Upper lobe of left lung (tissue), 6 donors: ENCODE results near the gene OR5M11. TPM values are rescaled to one million over a fixed set of nuclear protein-coding genes. Genes with fewer than 3 reads are reported as not detected.

Experiments used
- ATAC-seq, 2 donors: fragments of 200-7000 bp; cut with Tn5 transposase; one replicate each; pipeline ENCODE4 v1.9.1; 2022; ENCODE audit warnings: mild to moderate bottlenecking in 2 of 2, moderate library complexity in 2 of 2; ENCODE audit not compliant: low FRiP score in 2 of 2
- DNase-seq, 2 donors: peaks; one replicate each; pipeline ENCODE4 v3.0.0-alpha.2; 2019 to 2020
- H3K27ac ChIP-seq, 4 donors: fragments of 200-600 bp; sonication (generic); one replicate each; pipeline ENCODE4 v1.5.1; 2016 to 2019
- H3K27me3 ChIP-seq, 4 donors: fragments of 200-600 bp; sonication (generic); one replicate each; pipeline ENCODE4 v1.5.1; 2017 to 2019
- H3K36me3 ChIP-seq, 4 donors: fragments of 200-600 bp; sonication (generic); one replicate each; pipeline ENCODE4 v1.5.1; 2016 to 2019
- H3K4me1 ChIP-seq, 4 donors: fragments of 200-600 bp; sonication (generic); one replicate each; pipeline ENCODE4 v1.5.1; 2018 to 2019
- H3K4me3 ChIP-seq, 4 donors: fragments of 200-600 bp; sonication (generic); one replicate each; pipeline ENCODE4 v1.5.1; 2017 to 2019; ENCODE audit warnings: mild to moderate bottlenecking in 2 of 4, moderate library complexity in 1 of 4
- H3K9me3 ChIP-seq, 4 donors: fragments of 200-600 bp; sonication (generic); one replicate each; pipeline ENCODE4 v1.5.1; 2018 to 2019
- CTCF ChIP-seq, 6 experiments: fragments of 450-650 bp in 4 of 6; fragments of 200-600 bp in 2 of 6; sonication (generic) in 2 of 6; IDR thresholded peaks; one replicate each; pipeline ENCODE4 v1.5.1; 2016 to 2019; ENCODE audit warnings: antibody characterized with exemption in 6 of 6
- EP300 ChIP-seq, 4 donors: sonication (generic); formaldehyde crosslinking; IDR thresholded peaks; one replicate each; pipeline ENCODE4 v1.5.1; 2017; ENCODE audit warnings: antibody characterized with exemption in 4 of 4, control low read depth in 2 of 4
- POLR2A ChIP-seq, 4 donors: fragments of 450-650 bp; IDR thresholded peaks; one replicate each; pipeline ENCODE4 v1.5.1; 2016 to 2017; ENCODE audit warnings: antibody characterized with exemption in 4 of 4, mild to moderate bottlenecking in 2 of 4
- POLR2AphosphoS5 ChIP-seq, 2 donors: sonication (generic); formaldehyde crosslinking; IDR thresholded peaks; one replicate each; pipeline ENCODE4 v1.5.1; 2017; ENCODE audit warnings: antibody characterized with exemption in 2 of 2
- WGBS, 2 donors: methylation state at CpG; one replicate each; pipeline ENCODE4 v1.1.5; 2017 to 2018; 5-methylcytosine and 5-hydroxymethylcytosine counted together
- total RNA-seq, 6 donors: library from RNA; depleted of rRNA in 4 of 6; stranded (reverse); fragments of >200 nt in 4 of 6; gene quantifications; one replicate each; pipeline versions ENCODE4 v1.1.0 to v1.2.1, GENCODE V29; 2016 to 2021
- donor health status: DM: no; HTN: no; CAD: no; lungs with moderate emphysema.
- donor health status: DM: no; HTN: yes; CAD: no; lungs with severe emphysema.

The OR5M11 gene
- total RNA-seq, 6 donors from 2014 or later, result not detected

- Histone ChIP-seq H3K27ac (no peak overlapping the region), H3K9me3 (no peaks in the 10 kb centered on the region), H3K36me3 (no peaks in the 10 kb centered on the region), H3K4me1 (no peaks in the 10 kb centered on the region), H3K27me3 (no peaks in the 10 kb centered on the region), H3K4me3 (no peak overlapping the region)
- no peak for ATAC-seq
- TF ChIP-seq POLR2A (IDR thresholded peaks at IDR 0.05) (no peak), EP300 (IDR thresholded peaks at IDR 0.05) (no peak), CTCF (IDR thresholded peaks at IDR 0.05) (no peak), POLR2AphosphoS5 (IDR thresholded peaks at IDR 0.05) (no peak)
- 97 to 100% methylated on average over 1 of the region's 1 CpG for WGBS, 2 donors
- DNase-seq, result no peak
These were observed 682 bp upstream of the OR5M11 start for GRCh38 chr11:56543739-56544138.

- no peak for DNase-seq
- no peak for ATAC-seq
- no peaks in the 10 kb centered on the region for H3K36me3 ChIP-seq
- H3K9me3 ChIP-seq, result no peaks in the 10 kb centered on the region
- 65 to 67% methylated on average over 3 of the region's 3 CpGs for WGBS, 2 donors
- H3K4me3 ChIP-seq, result no peak overlapping the region
- H3K27me3 ChIP-seq, result no peaks in the 10 kb centered on the region
- TF ChIP-seq POLR2A (IDR thresholded peaks at IDR 0.05), result no peak
- TF ChIP-seq POLR2AphosphoS5 (IDR thresholded peaks at IDR 0.05), result no peak
- TF ChIP-seq EP300 (IDR thresholded peaks at IDR 0.05), result no peak
- no peak for TF ChIP-seq CTCF (IDR thresholded peaks at IDR 0.05)
- H3K4me1 ChIP-seq, result no peaks in the 10 kb centered on the region
- H3K27ac ChIP-seq, result no peak overlapping the region
These were observed 9.9 kb downstream of the OR5M11 start for GRCh38 chr11:56533054-56533740.

GRCh38 chr11:56531856-56532255, 11.2 kb downstream of the OR5M11 start:
- Histone ChIP-seq H3K27me3 (no peaks in the 10 kb centered on the region), H3K27ac (no peak overlapping the region), H3K9me3 (no peaks in the 10 kb centered on the region), H3K4me1 (no peaks in the 10 kb centered on the region), H3K36me3 (no peaks in the 10 kb centered on the region), H3K4me3 (no peak overlapping the region)
- no peak for TF ChIP-seq POLR2A (IDR thresholded peaks at IDR 0.05)
- no peak for TF ChIP-seq CTCF (IDR thresholded peaks at IDR 0.05)
- TF ChIP-seq POLR2AphosphoS5 (IDR thresholded peaks at IDR 0.05), result no peak
- no peak for TF ChIP-seq EP300 (IDR thresholded peaks at IDR 0.05)
- ATAC-seq (no peak), DNase-seq (no peak)
- 75 to 80% methylated on average over 2 of the region's 2 CpGs for WGBS, 2 donors

- WGBS, 2 donors, result 55 to 73% methylated on average over 5 of the region's 5 CpGs
- Histone ChIP-seq H3K27ac (no peak overlapping the region), H3K27me3 (no peaks in the 10 kb centered on the region), H3K9me3 (no peaks in the 10 kb centered on the region), H3K36me3 (no peaks in the 10 kb centered on the region), H3K4me3 (no peak overlapping the region), H3K4me1 (no peaks in the 10 kb centered on the region)
- DNase-seq (no peak), ATAC-seq (no peak)
- TF ChIP-seq POLR2AphosphoS5 (IDR thresholded peaks at IDR 0.05) (no peak), CTCF (IDR thresholded peaks at IDR 0.05) (no peak), POLR2A (IDR thresholded peaks at IDR 0.05) (no peak)
These were observed 21.0 kb downstream of the OR5M11 start for GRCh38 chr11:56522008-56522407.

GRCh38 chr11:56513280-56513679, 29.8 kb downstream of the OR5M11 start:
- H3K27ac ChIP-seq, result no peak overlapping the region
- DNase-seq, result no peak
- no peaks in the 10 kb centered on the region for H3K36me3 ChIP-seq
- WGBS, 2 donors, result 79 to 83% methylated on average over 1 of the region's 1 CpG
- no peak for ATAC-seq
- no peak overlapping the region for H3K4me3 ChIP-seq
- H3K27me3 ChIP-seq, result no peaks in the 10 kb centered on the region
- no peaks in the 10 kb centered on the region for H3K9me3 ChIP-seq
- no peak for TF ChIP-seq EP300 (IDR thresholded peaks at IDR 0.05)
- TF ChIP-seq POLR2AphosphoS5 (IDR thresholded peaks at IDR 0.05), result no peak
- no peak for TF ChIP-seq CTCF (IDR thresholded peaks at IDR 0.05)
- no peak for TF ChIP-seq POLR2A (IDR thresholded peaks at IDR 0.05)
- no peaks in the 10 kb centered on the region for H3K4me1 ChIP-seq
